IgD-negative memory B cell (primary cell): ENCODE results near the gene ZNF438. TPM values are rescaled to one million over a fixed set of nuclear protein-coding genes. Genes with fewer than 3 reads are reported as not detected.

ENCODE experiments used
- H3K27ac Mint-ChIP-seq, 3 donors: one replicate each; pipeline ENCODE4 v1.8.0; 2020 to 2022; ENCODE audit warnings: mild to moderate bottlenecking in 3 of 3, mixed read lengths in 3 of 3, moderate library complexity in 1 of 3
- H3K27me3 Mint-ChIP-seq: one replicate; pipeline ENCODE4 v1.8.0; 2021; ENCODE audit warnings: mixed read lengths
- H3K36me3 Mint-ChIP-seq: one replicate; pipeline ENCODE4 v1.8.0; 2020; ENCODE audit warnings: mild to moderate bottlenecking, mixed read lengths
- H3K4me1 Mint-ChIP-seq, 3 donors: one replicate each; pipeline ENCODE4 v1.8.0; 2020 to 2022; ENCODE audit warnings: mixed read lengths in 3 of 3, mild to moderate bottlenecking in 1 of 3
- H3K4me3 Mint-ChIP-seq, 4 donors: one replicate each; pipeline ENCODE4 v1.8.0; 2020 to 2022; ENCODE audit warnings: mild to moderate bottlenecking in 4 of 4, mixed read lengths in 4 of 4, moderate library complexity in 3 of 4
- H3K9me3 Mint-ChIP-seq, 3 donors: one replicate each; pipeline ENCODE4 v1.8.0; 2020 to 2021; ENCODE audit warnings: mixed read lengths in 3 of 3, mild to moderate bottlenecking in 1 of 3
- polyA plus RNA-seq: library from polyadenylated mRNA; unstranded; fragments of 300-500 nt; fragmentation: Illumina TruSeq; gene quantifications from one replicate; pipeline ENCODE4 v1.2.3, GENCODE V29; 2021

The ZNF438 gene
- polyA plus RNA-seq, 1 donor from 2014 or later: 4.0 TPM

DNA sequence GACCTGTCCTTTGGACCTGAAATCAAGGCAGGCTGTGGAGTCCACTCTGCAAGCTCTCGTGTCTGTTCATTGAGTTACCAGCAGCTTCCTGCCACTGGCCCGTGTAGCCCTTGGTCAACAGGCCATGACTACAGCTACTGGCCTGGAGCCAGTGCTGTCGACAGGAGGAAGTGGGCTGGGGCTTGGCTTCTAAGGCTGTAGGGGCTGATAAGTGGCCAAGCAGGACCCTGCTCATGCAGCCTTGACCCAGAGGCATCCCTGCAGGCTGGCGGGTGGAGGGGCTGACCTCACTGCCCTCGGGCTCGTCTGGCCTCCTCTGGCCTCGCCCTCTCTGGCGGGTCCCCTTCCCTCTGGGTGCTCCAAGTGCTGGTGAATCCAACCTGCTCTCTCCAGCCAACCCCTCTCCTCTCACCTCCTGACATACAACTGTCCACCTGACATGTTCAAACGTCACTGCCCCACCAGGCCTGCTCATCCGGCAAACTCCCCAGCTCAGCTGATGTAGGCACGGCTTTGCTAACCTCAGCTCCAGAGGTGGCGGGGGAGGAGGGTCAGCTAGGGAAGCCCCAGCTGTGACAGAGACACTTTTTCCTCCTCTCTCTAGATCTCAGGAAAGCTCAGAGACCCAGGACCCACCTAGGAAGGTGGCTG, 213.5 kb downstream of the ZNF438 start:
- Mint-ChIP-seq H3K27ac (no peak overlapping the region), H3K4me1 (no peaks in the 10 kb centered on the region), H3K9me3 (no peaks in the 10 kb centered on the region), H3K4me3 (no peak overlapping the region), H3K36me3 (no peaks in the 10 kb centered on the region), H3K27me3 (peaks cover 9% of the 10 kb centered on the region)

DNA sequence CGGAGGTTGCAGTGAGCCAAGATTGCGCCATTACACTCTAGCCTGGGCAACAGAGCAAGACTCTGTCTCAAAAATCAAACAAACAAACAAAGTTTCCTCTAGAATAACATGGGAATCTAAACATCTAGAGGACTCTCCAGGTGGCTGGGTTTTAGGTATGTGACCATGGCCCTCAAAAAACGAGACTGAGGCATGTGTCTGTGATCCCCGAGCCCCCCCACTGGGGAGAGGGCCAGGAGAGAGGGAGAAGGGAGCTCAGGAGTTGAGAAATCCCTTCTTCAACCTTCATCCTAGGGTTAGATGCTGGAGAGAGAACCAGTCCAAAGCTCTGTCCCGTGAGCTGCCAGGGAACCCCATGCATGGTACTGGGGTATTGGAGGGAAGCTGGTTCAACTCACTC, 214.1 kb downstream of the ZNF438 start:
- peaks cover 9% of the 10 kb centered on the region for H3K27me3 Mint-ChIP-seq
- H3K9me3 Mint-ChIP-seq: no peaks in the 10 kb centered on the region
- no peak overlapping the region for H3K4me3 Mint-ChIP-seq
- H3K4me1 Mint-ChIP-seq: no peaks in the 10 kb centered on the region
- H3K27ac Mint-ChIP-seq: no peak overlapping the region
- no peaks in the 10 kb centered on the region for H3K36me3 Mint-ChIP-seq

GRCh38 chr10:30816820-30817171, 214.9 kb downstream of the ZNF438 start:
- peaks cover 0 to 2% (median 0%) of the 10 kb centered on the region in 3 donors for H3K4me1 Mint-ChIP-seq
- H3K4me3 Mint-ChIP-seq: no peak overlapping the region
- H3K9me3 Mint-ChIP-seq: no peaks in the 10 kb centered on the region
- peak overlapping the region in 1 of 3 donors; percentile 36 for H3K27ac Mint-ChIP-seq
- no peaks in the 10 kb centered on the region for H3K36me3 Mint-ChIP-seq
- H3K27me3 Mint-ChIP-seq: peaks cover 9% of the 10 kb centered on the region

GRCh38 chr10:30816159-30816819, 215.4 kb downstream of the ZNF438 start:
- Mint-ChIP-seq H3K9me3 (no peaks in the 10 kb centered on the region), H3K27me3 (peaks cover 14% of the 10 kb centered on the region), H3K4me3 (no peak overlapping the region), H3K27ac (no peak overlapping the region), H3K4me1 (peaks cover 0 to 2% (median 0%) of the 10 kb centered on the region in 3 donors), H3K36me3 (no peaks in the 10 kb centered on the region)

DNA sequence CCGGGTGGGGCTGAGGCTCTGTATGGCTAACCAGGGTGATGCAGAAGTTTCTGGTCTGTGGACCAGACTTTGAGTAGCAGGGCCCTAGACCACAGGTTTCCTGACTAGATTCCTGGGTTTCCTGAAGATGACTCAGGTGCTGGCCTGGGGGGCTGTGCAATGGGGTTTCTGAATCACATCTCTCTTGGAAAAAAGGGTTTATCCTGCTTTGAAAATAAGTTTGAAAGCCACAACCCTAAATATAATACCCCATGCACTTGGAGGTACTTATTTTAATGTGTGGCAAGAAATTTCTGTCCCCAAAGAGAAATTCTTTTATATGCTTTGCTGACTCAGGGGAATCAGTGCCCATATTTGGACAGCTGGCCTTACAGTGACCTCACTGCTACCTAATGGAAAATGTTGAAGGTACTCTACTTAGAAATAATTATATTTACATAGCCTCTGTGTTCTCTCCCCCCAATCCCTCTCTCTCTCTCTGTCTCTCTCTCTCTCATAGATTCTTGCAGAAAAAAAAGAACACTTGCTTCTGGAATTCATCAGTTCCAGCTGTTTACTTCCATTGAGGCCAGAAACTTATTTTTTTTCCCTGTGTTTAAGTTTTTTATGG, 217.7 kb downstream of the ZNF438 start:
- Mint-ChIP-seq H3K4me1 (peaks cover 0 to 2% (median 0%) of the 10 kb centered on the region in 3 donors), H3K36me3 (no peaks in the 10 kb centered on the region), H3K27me3 (peaks cover 14% of the 10 kb centered on the region), H3K9me3 (no peaks in the 10 kb centered on the region), H3K4me3 (no peak overlapping the region), H3K27ac (no peak overlapping the region)

GRCh38 chr10:30812018-30812851, 219.4 kb downstream of the ZNF438 start:
- peaks cover 0 to 2% (median 0%) of the 10 kb centered on the region in 3 donors for H3K4me1 Mint-ChIP-seq
- peaks cover 14% of the 10 kb centered on the region for H3K27me3 Mint-ChIP-seq
- no peak overlapping the region for H3K4me3 Mint-ChIP-seq
- H3K27ac Mint-ChIP-seq: no peak overlapping the region
- no peaks in the 10 kb centered on the region for H3K36me3 Mint-ChIP-seq
- H3K9me3 Mint-ChIP-seq: no peaks in the 10 kb centered on the region

- Mint-ChIP-seq H3K36me3 (no peaks in the 10 kb centered on the region), H3K9me3 (no peaks in the 10 kb centered on the region), H3K27me3 (peaks cover 14% of the 10 kb centered on the region), H3K4me1 (peaks cover 0 to 2% (median 0%) of the 10 kb centered on the region in 3 donors), H3K4me3 (no peak overlapping the region), H3K27ac (no peak overlapping the region)
Observed at GRCh38 chr10:30811276-30812017, 220.2 kb downstream of the ZNF438 start.

DNA sequence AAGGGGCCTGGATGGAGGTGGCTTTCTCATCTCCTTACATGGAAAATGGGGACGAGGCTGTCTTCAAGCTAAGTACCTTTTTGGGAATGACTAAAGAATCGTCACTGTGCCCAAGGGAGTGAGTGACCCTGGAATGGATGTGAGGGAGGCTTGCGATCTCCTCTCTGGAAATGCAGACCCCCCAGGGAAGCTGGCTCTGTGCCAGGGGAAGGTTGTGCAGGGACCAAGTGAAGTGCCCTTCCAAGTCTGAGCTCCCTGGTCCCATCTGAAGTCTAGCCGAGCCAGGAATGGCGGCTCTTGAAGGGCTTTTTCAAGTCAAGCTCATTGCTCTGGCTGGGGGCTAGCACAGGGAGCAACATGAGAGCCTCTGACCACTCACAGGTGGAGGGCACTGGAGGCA, 221.2 kb downstream of the ZNF438 start:
- no peak overlapping the region for H3K27ac Mint-ChIP-seq
- H3K4me3 Mint-ChIP-seq: no peak overlapping the region
- no peaks in the 10 kb centered on the region for H3K9me3 Mint-ChIP-seq
- H3K4me1 Mint-ChIP-seq: peaks cover 0 to 2% (median 0%) of the 10 kb centered on the region in 3 donors
- no peaks in the 10 kb centered on the region for H3K36me3 Mint-ChIP-seq
- peaks cover 13% of the 10 kb centered on the region for H3K27me3 Mint-ChIP-seq

DNA sequence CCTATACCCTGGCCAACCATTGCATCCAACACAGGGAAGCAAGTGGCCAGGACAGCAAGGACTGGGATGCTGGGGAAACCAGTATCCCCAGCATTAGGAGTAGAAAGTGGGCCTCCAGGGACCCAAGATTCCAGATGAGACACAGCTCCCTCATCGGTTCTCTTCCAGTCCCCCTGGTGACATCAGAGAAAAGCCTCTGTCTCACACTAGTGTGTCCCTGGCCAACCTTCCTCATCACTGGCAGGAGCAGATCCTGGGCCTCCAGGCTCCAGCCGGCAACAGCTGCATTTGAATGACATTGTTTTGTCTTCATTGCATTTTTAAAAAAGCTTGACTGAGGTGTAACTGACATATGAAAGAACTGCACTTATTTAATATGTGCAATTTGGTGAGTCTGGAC, 224.8 kb downstream of the ZNF438 start:
- Mint-ChIP-seq H3K27me3 (peaks cover 13% of the 10 kb centered on the region), H3K9me3 (no peaks in the 10 kb centered on the region), H3K4me3 (no peak overlapping the region), H3K27ac (no peak overlapping the region), H3K4me1 (peaks cover 0 to under 1% (median 0%) of the 10 kb centered on the region in 3 donors), H3K36me3 (no peaks in the 10 kb centered on the region)

GRCh38 chr10:30805061-30805460, 226.6 kb downstream of the ZNF438 start:
- no peak overlapping the region for H3K4me3 Mint-ChIP-seq
- peaks cover 4% of the 10 kb centered on the region for H3K27me3 Mint-ChIP-seq
- H3K4me1 Mint-ChIP-seq: no peaks in the 10 kb centered on the region
- no peak overlapping the region for H3K27ac Mint-ChIP-seq
- no peaks in the 10 kb centered on the region for H3K9me3 Mint-ChIP-seq
- no peaks in the 10 kb centered on the region for H3K36me3 Mint-ChIP-seq

- peak overlapping the region in 1 of 4 donors; percentile 32 for H3K4me3 Mint-ChIP-seq
Observed at GRCh38 chr10:30804478-30805055, 227.1 kb downstream of the ZNF438 start.

GRCh38 chr10:30803892-30804322, 227.8 kb downstream of the ZNF438 start:
- H3K4me1 Mint-ChIP-seq: no peaks in the 10 kb centered on the region
- H3K36me3 Mint-ChIP-seq: no peaks in the 10 kb centered on the region
- no peak overlapping the region for H3K27ac Mint-ChIP-seq
- H3K9me3 Mint-ChIP-seq: no peaks in the 10 kb centered on the region
- peaks cover 3% of the 10 kb centered on the region for H3K27me3 Mint-ChIP-seq
- H3K4me3 Mint-ChIP-seq: no peak overlapping the region

More at GRCh38 chr10:30804478-30805055, 227.1 kb downstream of the ZNF438 start:
- Mint-ChIP-seq H3K9me3 (no peaks in the 10 kb centered on the region), H3K27ac (no peak overlapping the region), H3K27me3 (peaks cover 3% of the 10 kb centered on the region), H3K36me3 (no peaks in the 10 kb centered on the region), H3K4me1 (no peaks in the 10 kb centered on the region)

DNA sequence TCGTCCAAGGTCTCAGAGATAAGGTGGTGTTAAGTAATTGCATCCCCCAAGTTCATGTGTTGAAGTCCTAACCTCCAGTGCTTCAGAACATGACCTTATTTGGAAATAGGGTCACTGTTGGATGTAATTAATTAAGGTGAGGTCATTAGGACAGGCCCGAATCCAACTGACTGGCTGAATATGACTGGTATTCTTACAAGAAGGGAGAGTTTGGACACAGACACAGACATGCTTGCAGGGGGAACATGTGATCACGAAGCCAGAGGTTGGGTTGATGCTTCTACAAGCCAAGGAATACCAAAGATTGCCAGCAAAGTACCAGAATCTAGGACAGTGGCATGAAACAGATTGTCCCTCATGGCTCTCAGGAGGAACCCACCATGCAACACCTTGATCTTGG, 228.6 kb downstream of the ZNF438 start:
- Mint-ChIP-seq H3K9me3 (no peaks in the 10 kb centered on the region), H3K4me3 (no peak overlapping the region), H3K36me3 (no peaks in the 10 kb centered on the region), H3K27me3 (peaks cover 3% of the 10 kb centered on the region), H3K27ac (no peak overlapping the region), H3K4me1 (no peaks in the 10 kb centered on the region)

GRCh38 chr10:30800368-30800767, 231.3 kb downstream of the ZNF438 start:
- H3K27ac Mint-ChIP-seq: no peak overlapping the region
- no peaks in the 10 kb centered on the region for H3K9me3 Mint-ChIP-seq
- H3K27me3 Mint-ChIP-seq: peaks cover 3% of the 10 kb centered on the region
- H3K4me1 Mint-ChIP-seq: no peaks in the 10 kb centered on the region
- H3K36me3 Mint-ChIP-seq: no peaks in the 10 kb centered on the region
- no peak overlapping the region for H3K4me3 Mint-ChIP-seq
